Measurements from ENCODE around the gene PLAGL2.
"Not testable (repeated sequence)": the region's sequence is repeated elsewhere in the genome, so short reads cannot be mapped to it uniquely, and the experiment has no call there.

The PLAGL2 gene

DNA sequence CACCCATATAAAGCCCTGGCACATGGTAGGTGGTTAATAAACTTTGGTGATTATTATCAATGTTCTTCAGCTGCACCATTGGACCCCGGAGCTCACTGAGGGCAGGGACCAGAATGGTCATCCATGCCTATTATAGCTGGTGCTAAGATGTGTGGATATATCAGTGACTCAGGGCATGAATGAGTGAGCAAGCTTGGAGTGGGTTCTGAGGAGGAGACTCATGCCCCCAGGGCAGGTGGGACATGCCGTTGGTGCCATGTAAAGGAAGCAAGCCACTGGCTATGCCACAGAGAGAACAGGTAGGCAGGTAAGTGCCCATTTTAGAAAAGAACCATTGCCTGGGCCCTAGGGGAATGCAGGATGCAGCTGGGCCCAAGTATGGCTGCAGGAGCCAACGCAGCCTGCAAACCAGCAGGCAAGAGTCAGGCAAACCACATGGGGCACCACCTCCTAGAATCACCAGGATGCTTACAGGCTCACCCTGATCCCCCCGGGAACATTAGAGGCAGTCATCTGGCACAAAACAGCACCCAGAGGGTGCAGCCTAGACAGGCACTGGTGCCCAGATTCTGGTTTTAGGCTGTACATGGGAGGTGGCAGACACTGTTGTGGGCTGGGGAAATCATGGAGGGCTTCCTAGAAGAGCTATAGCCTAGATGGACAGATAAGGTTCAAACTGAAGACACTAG, 23.5 kb downstream of the PLAGL2 start:
- H3K27ac Mint-ChIP-seq = peak overlapping the region; percentile 35
- no peaks in the 10 kb centered on the region for H3K9me3 Mint-ChIP-seq
- H3K36me3 Mint-ChIP-seq = peaks cover 2% of the 10 kb centered on the region
- peaks cover 11% of the 10 kb centered on the region for H3K4me1 Mint-ChIP-seq
- no peak overlapping the region for H3K4me3 Mint-ChIP-seq
- H3K27me3 Mint-ChIP-seq = no peaks in the 10 kb centered on the region

DNA sequence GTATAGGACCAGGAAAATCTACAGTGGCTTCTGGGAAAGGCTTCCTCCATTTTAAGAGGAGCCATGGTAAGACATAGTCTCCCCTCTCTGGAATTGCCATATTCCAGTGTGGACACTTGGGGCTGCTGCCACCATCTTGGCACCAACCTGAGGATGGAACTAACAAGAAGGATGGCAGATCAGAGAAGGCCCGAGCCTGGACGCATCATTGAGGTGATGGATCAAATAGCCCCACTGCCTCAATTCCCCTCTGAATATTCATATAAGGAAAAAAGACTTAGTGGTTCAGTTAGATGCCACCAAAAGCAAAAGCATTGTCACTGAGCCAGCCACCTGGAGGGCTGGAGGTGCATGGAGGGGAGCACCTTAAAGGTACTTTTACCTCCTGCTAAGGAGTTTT, 25.9 kb downstream of the PLAGL2 start:
- no peaks in the 10 kb centered on the region for H3K27me3 Mint-ChIP-seq
- H3K27ac Mint-ChIP-seq = no peak overlapping the region
- H3K4me1 Mint-ChIP-seq = peaks cover 3% of the 10 kb centered on the region
- no peaks in the 10 kb centered on the region for H3K9me3 Mint-ChIP-seq
- H3K36me3 Mint-ChIP-seq = peaks cover 3% of the 10 kb centered on the region
- no peak overlapping the region for H3K4me3 Mint-ChIP-seq

DNA sequence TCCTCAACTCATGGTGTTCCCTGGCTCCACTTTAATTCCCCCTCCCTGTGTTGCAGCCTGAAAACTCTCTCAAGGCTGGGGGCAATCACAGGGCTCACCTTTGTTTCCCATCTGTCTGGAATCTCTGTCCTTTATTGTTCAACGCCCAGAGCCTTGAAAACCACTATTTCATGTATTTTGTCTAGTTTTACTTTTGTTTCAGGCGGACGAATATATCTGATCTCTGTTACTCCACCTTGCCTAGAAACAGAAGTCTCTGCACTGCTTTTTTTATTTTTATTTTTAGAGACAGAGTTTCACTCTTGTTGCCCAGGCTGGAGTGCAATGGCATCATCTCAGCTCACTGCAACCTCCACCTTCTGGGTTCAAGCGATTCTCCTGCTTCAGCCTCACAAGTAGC, 27.6 kb downstream of the PLAGL2 start:
- peaks cover 3% of the 10 kb centered on the region for H3K36me3 Mint-ChIP-seq
- no peaks in the 10 kb centered on the region for H3K27me3 Mint-ChIP-seq
- H3K4me3 Mint-ChIP-seq = no peak overlapping the region
- H3K9me3 Mint-ChIP-seq = no peaks in the 10 kb centered on the region
- no peak overlapping the region for H3K27ac Mint-ChIP-seq
- H3K4me1 Mint-ChIP-seq = no peaks in the 10 kb centered on the region

DNA sequence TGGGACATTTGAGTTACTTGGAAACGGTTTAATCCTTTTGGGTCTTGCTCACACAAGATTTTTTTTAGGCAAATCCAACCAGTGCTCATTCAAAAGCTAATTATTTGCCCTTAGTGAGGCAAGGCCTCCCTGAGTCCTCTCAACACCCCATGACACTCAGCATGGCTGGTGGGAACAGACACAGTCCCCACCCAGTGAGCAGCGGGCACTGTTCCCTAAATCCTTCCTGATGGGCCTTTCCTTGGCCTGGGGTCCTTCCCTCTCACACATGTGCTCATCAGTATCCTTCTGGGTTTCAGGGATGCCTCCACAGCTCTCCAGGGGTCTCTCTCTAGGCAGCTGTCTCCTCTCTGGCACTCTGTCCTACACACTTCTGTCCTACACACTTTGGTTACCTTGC, 28.0 kb downstream of the PLAGL2 start:
- no peak overlapping the region for H3K4me3 Mint-ChIP-seq
- no peaks in the 10 kb centered on the region for H3K9me3 Mint-ChIP-seq
- no peaks in the 10 kb centered on the region for H3K4me1 Mint-ChIP-seq
- no peak overlapping the region for H3K27ac Mint-ChIP-seq
- H3K27me3 Mint-ChIP-seq = no peaks in the 10 kb centered on the region
- peaks cover 1% of the 10 kb centered on the region for H3K36me3 Mint-ChIP-seq

DNA sequence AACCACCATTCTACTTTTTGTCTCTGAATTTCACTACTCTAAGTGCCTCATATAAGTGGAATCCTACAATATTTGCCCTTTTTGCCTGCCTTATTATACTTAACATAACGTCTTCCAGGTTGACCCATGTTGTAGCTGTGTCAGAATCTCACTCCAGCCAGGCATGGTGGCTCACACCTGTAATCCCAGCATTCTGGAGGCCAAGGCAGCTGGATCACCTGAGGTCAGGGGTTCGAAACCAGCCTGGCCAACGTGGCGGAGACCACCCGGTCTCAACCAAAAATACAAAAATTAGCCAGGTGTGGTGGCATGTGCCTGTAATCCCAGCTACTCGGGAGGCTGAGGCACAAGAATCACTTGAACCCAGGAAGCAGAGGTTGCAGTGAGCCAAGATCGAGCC, 29.8 kb downstream of the PLAGL2 start:
- H3K9me3 Mint-ChIP-seq, H3K4me3 Mint-ChIP-seq, H3K4me1 Mint-ChIP-seq, H3K27me3 Mint-ChIP-seq, H3K36me3 Mint-ChIP-seq: not testable (repeated sequence)
- peak overlapping the region; percentile 2 for H3K27ac Mint-ChIP-seq

DNA sequence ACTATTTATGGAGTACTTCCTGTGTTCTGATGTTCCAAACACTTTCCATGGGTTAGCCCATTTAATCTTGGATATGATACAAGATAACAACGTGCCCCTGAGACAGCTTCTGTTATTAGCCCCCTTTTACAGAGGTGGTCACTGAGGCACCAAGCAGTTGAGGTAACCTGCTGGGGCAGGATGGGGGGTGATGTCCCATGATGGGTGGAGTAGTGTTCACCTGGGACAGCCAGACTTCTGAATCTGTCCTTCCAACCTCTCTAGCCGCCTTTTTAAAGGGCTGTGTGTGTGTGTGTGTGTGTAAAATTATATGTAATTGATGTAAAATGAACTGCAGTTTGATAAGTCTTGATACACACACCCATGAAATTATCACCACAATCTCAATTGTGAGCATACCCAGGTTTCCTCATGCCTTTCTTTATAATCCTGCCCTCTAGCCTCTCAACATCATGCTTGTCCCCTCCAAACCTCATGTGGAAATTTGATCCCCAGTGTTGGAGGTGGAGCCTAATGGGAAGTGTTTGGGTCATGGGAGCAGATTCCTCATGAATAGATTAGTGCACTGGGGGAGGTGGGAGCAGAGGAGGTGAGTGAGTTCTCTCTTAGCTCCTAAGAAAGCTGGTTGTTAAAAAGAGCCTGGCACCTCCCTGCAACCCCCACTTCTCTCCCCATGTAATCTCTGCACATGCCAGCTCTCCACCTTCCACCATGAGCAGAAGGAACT, 39.2 kb downstream of the PLAGL2 start:
- Mint-ChIP-seq H3K27me3 (no peaks in the 10 kb centered on the region), H3K27ac (no peak overlapping the region), H3K4me1 (no peaks in the 10 kb centered on the region), H3K4me3 (no peak overlapping the region), H3K9me3 (no peaks in the 10 kb centered on the region), H3K36me3 (peaks cover 9% of the 10 kb centered on the region)

DNA sequence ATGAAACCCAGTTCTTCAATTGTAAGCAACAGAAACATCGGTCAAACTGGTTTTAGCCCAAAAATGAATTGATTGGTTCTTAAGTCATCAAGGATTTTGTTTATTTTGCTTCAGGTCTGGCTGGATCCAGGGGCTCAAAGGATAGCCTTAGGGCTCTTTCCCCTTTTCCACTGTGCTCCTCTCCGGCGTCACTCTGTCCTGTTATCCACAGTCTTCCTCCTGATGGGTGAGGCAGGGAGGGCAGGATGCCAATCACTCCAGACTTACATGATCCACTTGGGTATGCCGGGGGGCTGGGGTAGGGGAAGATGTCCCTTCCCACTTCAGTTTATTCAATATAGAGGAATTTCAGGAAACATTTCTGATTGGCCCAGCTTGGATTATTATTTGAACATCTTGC, 40.0 kb downstream of the PLAGL2 start:
- peaks cover 9% of the 10 kb centered on the region for H3K36me3 Mint-ChIP-seq
- H3K27ac Mint-ChIP-seq = peak overlapping the region; percentile 68
- no peaks in the 10 kb centered on the region for H3K4me1 Mint-ChIP-seq

DNA sequence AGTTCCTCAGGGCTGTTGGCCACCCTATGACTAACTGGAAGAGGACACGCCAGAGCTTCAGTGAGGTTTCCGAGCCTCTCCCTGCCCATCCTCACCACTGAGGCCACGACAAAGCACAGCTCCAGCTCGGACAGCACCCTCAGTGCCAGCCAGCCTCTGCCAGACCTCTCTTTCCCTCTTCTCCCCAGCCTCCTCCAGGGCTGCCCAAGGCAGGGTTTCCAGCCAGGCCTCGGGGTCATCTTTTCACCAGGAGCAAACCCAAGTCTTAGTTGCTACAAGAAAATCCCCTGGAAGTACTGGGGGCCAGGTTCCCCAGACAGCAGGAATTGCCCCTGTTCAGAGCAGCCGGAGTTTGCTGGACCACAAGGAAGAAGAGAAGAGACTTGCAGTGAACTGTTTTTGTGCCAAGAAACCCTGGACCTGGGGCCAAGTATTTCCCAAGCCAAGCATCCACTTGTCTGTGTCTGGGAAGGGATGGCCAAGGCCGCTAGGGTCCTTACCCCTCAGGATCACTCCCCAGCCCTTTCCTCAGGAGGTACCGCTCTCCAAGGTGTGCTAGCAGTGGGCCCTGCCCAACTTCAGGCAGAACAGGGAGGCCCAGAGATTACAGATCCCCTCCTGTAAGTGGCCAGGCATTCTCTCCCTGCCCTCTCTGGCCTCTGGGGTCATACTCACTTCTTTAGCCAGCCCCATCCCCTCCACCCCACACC, 41.6 kb downstream of the PLAGL2 start:
- Mint-ChIP-seq H3K27ac (no peak overlapping the region), H3K27me3 (no peaks in the 10 kb centered on the region), H3K9me3 (no peaks in the 10 kb centered on the region), H3K4me3 (no peak overlapping the region), H3K4me1 (no peaks in the 10 kb centered on the region), H3K36me3 (peaks cover 16% of the 10 kb centered on the region)

More for the DNA sequence above, 40.0 kb downstream of the PLAGL2 start:
- H3K9me3 Mint-ChIP-seq = no peaks in the 10 kb centered on the region
- no peaks in the 10 kb centered on the region for H3K27me3 Mint-ChIP-seq
- no peak overlapping the region for H3K4me3 Mint-ChIP-seq

DNA sequence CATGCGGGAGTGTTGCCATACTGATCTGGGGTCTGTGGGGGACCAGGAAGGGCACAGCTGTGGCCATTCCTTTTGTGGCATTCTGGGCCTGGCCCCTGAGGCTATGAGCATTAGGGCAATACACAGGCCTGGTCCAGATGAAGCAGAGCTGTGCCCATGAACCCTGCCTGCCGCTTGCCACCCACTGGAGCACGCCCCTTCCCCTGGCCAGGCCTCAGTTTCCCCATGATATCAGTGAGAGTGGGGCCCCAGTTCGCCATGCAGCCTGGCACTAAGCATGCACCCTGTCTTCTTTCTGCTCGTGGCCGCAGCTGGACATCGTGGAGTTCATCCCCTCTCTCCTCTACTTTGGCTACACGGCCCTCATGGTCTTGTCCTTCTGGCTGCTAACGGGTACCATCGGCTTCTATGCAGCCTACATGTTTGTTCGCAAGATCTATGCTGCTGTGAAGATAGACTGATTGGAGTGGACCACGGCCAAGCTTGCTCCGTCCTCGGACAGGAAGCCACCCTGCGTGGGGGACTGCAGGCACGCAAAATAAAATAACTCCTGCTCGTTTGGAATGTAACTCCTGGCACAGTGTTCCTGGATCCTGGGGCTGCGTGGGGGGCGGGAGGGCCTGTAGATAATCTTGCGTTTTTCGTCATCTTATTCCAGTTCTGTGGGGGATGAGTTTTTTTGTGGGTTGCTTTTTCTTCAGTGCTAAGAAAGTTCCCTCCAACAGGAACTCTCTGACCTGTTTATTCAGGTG, 42.4 kb downstream of the PLAGL2 start:
- Mint-ChIP-seq H3K36me3 (peaks cover 17% of the 10 kb centered on the region), H3K4me1 (no peaks in the 10 kb centered on the region), H3K27me3 (no peaks in the 10 kb centered on the region), H3K27ac (no peak overlapping the region), H3K9me3 (no peaks in the 10 kb centered on the region), H3K4me3 (no peak overlapping the region)

DNA sequence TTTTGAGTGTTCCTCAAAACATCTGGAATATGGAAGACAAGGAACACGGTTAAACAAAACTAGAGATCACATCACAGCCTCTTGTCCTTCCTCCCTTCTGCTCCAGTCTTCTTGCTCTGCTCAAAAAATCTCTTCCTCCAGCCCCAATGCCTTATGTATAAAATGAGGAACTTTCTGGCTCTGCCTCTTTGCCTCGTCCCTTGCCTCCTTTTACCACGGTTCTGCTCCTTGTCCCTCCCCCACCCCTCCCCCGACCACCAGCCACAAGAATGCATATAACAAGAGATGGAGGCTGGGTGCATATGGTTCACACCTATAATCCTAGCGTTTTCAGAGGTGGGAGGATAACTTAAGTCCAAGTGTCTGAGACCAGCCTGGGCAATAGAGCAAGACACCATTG, 43.6 kb downstream of the PLAGL2 start:
- Mint-ChIP-seq H3K4me3 (no peak overlapping the region), H3K27me3 (no peaks in the 10 kb centered on the region)

DNA sequence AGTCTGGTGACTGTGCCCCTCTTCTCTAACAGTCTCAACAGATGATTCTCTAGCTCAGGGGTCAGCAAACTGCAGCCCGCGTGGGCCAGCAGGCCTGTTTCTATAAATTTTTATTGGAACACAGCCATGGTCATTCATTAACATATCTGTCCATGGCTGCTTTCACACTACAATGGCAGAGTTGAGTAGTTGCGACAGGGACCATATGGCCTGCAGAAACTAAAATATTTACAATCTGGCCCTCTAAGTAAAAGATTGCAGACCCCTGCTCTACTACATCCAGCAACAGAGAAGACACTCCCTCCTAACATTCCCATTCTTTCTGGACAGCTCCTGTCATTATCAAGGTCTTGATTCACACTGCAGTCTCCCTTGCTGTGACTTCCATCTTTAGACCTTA, 45.2 kb downstream of the PLAGL2 start:
- no peaks in the 10 kb centered on the region for H3K9me3 Mint-ChIP-seq
- H3K36me3 Mint-ChIP-seq = peaks cover 19% of the 10 kb centered on the region
- H3K27me3 Mint-ChIP-seq = no peaks in the 10 kb centered on the region
- H3K4me1 Mint-ChIP-seq = no peaks in the 10 kb centered on the region
- H3K4me3 Mint-ChIP-seq = no peak overlapping the region
- no peak overlapping the region for H3K27ac Mint-ChIP-seq

More for the DNA sequence above, 43.6 kb downstream of the PLAGL2 start:
- Mint-ChIP-seq H3K36me3 (peaks cover 17% of the 10 kb centered on the region), H3K4me1 (no peaks in the 10 kb centered on the region), H3K27ac (no peak overlapping the region), H3K9me3 (no peaks in the 10 kb centered on the region)

DNA sequence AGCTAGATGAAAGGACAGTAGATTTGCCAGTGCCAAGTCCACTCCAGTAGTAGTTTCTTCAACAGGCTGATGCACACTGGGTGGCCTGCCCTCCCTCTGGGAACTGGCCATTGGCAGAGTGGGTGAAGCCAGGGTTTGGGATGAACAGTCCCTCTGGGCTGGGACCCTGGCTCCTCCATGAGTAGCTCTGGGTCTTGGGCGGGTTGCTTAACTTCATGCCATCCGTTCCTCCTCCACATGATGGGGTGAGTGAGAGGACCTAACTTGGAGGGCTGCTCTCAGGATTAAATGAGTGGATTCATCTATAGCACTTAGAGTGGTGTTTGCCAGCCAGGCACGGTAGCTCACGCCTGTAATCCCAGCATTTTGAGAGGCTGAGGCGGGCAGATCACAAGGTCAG, 47.2 kb downstream of the PLAGL2 start:
- H3K27me3 Mint-ChIP-seq = no peaks in the 10 kb centered on the region
- H3K4me3 Mint-ChIP-seq = no peak overlapping the region
- H3K27ac Mint-ChIP-seq = no peak overlapping the region
- no peaks in the 10 kb centered on the region for H3K9me3 Mint-ChIP-seq
- H3K36me3 Mint-ChIP-seq = peaks cover 13% of the 10 kb centered on the region
- no peaks in the 10 kb centered on the region for H3K4me1 Mint-ChIP-seq

DNA sequence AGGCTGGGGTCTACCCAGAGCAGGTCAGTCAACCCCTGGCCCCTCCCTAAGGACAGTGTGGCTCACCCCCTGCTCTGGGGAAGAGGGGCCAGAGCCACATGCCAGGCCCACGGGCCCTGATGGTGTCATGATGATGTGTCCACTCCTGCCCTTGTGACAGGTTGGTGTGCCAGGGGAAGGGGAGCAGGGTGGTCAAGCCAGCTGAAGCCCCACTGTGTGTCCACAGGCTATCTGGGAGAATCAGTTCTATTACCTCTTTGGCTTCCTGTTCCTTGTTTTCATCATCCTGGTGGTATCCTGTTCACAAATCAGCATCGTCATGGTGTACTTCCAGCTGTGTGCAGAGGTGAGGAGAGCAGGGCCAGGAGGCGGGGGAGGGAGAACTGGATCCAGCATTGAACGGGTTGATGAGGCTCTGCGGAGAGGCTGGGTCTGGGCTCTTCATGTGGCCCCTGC, 47.7 kb downstream of the PLAGL2 start:
- H3K27ac Mint-ChIP-seq = no peak overlapping the region
- H3K4me1 Mint-ChIP-seq = peaks cover 3% of the 10 kb centered on the region
- no peak overlapping the region for H3K4me3 Mint-ChIP-seq
- no peaks in the 10 kb centered on the region for H3K27me3 Mint-ChIP-seq
- H3K9me3 Mint-ChIP-seq = no peaks in the 10 kb centered on the region
- H3K36me3 Mint-ChIP-seq = peaks cover 16% of the 10 kb centered on the region

DNA sequence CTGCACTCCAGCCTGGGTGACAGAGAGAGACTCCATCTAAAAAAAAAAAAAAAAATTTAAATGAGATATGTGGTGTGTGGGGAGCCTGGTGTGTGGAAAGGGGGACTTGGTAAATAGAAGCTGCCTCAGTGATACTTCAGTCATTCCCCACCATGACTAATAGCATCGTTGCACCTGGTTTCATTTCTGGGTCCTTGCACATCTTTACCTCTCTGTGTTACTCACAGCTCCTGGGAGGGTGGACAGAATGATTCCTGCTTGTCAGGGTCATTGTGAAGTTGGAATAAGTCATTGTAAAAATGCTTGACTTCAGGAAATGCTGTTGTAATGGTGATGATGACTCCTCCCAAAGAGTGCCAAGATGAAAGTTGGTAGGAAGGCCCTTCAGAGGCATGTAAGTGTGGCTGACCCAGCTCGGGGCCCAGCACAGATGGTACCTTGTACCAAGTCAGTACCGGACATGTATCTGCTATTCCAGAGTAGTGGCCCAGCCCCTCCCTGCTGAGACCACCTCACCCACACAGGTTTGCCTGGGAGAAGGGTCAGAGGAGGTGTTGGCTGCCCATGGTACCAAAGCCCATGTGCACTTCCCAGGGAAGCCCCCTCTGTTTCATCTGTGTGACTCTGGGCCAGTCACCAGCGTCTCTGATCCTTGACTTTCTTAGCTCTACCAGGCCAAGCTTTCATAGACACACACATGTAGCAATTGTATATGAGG, 48.4 kb downstream of the PLAGL2 start:
- Mint-ChIP-seq H3K27ac (no peak overlapping the region), H3K4me3 (no peak overlapping the region), H3K27me3 (no peaks in the 10 kb centered on the region), H3K4me1 (peaks cover 3% of the 10 kb centered on the region), H3K36me3 (peaks cover 17% of the 10 kb centered on the region), H3K9me3 (no peaks in the 10 kb centered on the region)

DNA sequence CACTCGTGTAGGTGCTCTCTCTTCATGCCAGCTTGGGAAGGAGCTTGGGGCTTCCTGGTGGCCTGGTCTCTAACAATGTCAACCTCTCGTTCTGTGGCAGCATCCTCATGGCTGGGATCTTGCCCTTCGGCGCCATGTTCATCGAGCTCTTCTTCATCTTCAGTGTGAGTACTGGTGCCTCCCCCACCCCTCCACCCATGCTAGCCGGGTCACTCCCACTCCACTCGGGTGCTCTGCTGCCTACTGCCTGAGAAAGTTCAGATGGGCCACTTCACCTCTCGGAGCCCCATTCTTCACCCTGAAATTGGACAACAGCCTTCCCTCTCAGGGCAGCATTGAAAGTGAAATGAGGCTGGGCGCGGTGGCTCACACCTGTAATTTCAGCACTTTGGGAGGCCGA, 49.2 kb downstream of the PLAGL2 start:
- no peaks in the 10 kb centered on the region for H3K9me3 Mint-ChIP-seq
- H3K36me3 Mint-ChIP-seq = peaks cover 17% of the 10 kb centered on the region
- no peak overlapping the region for H3K27ac Mint-ChIP-seq
- H3K4me1 Mint-ChIP-seq = peaks cover 3% of the 10 kb centered on the region
- no peak overlapping the region for H3K4me3 Mint-ChIP-seq
- H3K27me3 Mint-ChIP-seq = no peaks in the 10 kb centered on the region
